Left lung (tissue), 10 donors: Measurements from ENCODE around the gene PRDX4. TPM values are rescaled to one million over a fixed set of nuclear protein-coding genes. Genes with fewer than 3 reads are reported as not detected.

ENCODE experiments used
- ATAC-seq: fragments of 200-7000 bp; cut with Tn5 transposase; one replicate; pipeline ENCODE4 v1.9.1; 2020; ENCODE audit warnings: moderate library complexity
- DNase-seq, 4 donors: peaks; one replicate each; pipeline ENCODE4 v3.0.0-alpha.2; 2013 to 2020
- H3K27ac ChIP-seq, 2 donors: fragments of 200-600 bp; sonication (generic) in 1 of 2; one replicate each; pipeline versions ENCODE4 v1.5.0 to v1.8.0; 2020 to 2021
- H3K27me3 ChIP-seq, 2 donors: fragments of 200-600 bp; sonication (generic) in 1 of 2; one replicate each; pipeline versions ENCODE4 v1.5.0 to v1.8.0; 2020 to 2021
- H3K36me3 ChIP-seq, 2 donors: fragments of 200-600 bp; sonication (generic) in 1 of 2; one replicate each; pipeline versions ENCODE4 v1.5.0 to v1.8.0; 2020 to 2021
- H3K4me1 ChIP-seq, 2 donors: fragments of 200-600 bp; one replicate each; pipeline ENCODE4 v1.8.0; 2021
- H3K4me3 ChIP-seq, 2 donors: fragments of 200-600 bp; sonication (generic) in 1 of 2; one replicate each; pipeline versions ENCODE4 v1.5.0 to v1.8.0; 2020 to 2021; ENCODE audit warnings: mild to moderate bottlenecking in 1 of 2
- H3K9me3 ChIP-seq, 2 donors: fragments of 200-600 bp; sonication (generic) in 1 of 2; one replicate each; pipeline versions ENCODE4 v1.5.0 to v1.8.0; 2020 to 2021
- CTCF ChIP-seq, 2 donors: fragments of 200-600 bp; sonication (generic) in 1 of 2; IDR thresholded peaks; one replicate each; pipeline versions ENCODE4 v1.5.0 to v1.8.0; 2021; ENCODE audit warnings: antibody characterized with exemption in 2 of 2
- intact Hi-C, 2 donors: fragments of 100-400 bp; cut with DNase I; formaldehyde crosslinking; loops; one replicate each; pipeline versions ENCODE4 v1.11.2 to v1.14.2; 2022
- polyA plus RNA-seq, 6 donors: library from polyadenylated mRNA; unstranded; fragments of 120-200 nt; gene quantifications; one replicate each; pipeline ENCODE4 v1.2.1, GENCODE V29; 2013; ENCODE audit not compliant: insufficient read length in 6 of 6
- total RNA-seq, 2 donors: library from RNA; stranded (reverse); fragmentation: NEBNext Ultra II Directional; extraction: Animal tissue kit (Norgen Biotek cat#: 25700); gene quantifications; one replicate each; pipeline ENCODE4 v1.2.1, GENCODE V29; 2021
- donor health status: DM: no; HTN: yes; CAD: no.
- donor health status: DM: no; HTN: no; CAD: no.

Gene PRDX4
- total and polyA plus RNA-seq, 8 donors = 91.5 to 115 (median 101) TPM

GRCh38 chrX:23626651-23627050, 40.6 kb upstream of the PRDX4 start:
- Histone ChIP-seq H3K4me1 (no peaks in the 10 kb centered on the region), H3K27ac (no peak overlapping the region), H3K4me3 (no peak overlapping the region), H3K9me3 (no peaks in the 10 kb centered on the region), H3K27me3 (no peaks in the 10 kb centered on the region), H3K36me3 (no peaks in the 10 kb centered on the region)
- DNase-seq (no peak), ATAC-seq (no peak)
- TF ChIP-seq CTCF (IDR thresholded peaks at IDR 0.05) = no peak
- intact Hi-C loops = no loop called here

- Histone ChIP-seq H3K4me3 (no peak overlapping the region), H3K4me1 (no peaks in the 10 kb centered on the region), H3K27me3 (no peaks in the 10 kb centered on the region), H3K27ac (no peak overlapping the region), H3K36me3 (no peaks in the 10 kb centered on the region), H3K9me3 (no peaks in the 10 kb centered on the region)
- intact Hi-C loops = no loop called here
- no peak for TF ChIP-seq CTCF (IDR thresholded peaks at IDR 0.05)
- ATAC-seq = no peak
- no peak for DNase-seq
Measured at GRCh38 chrX:23628131-23628530, 39.2 kb upstream of the PRDX4 start.

GRCh38 chrX:23631136-23631535, 36.2 kb upstream of the PRDX4 start:
- DNase-seq = no peak
- H3K36me3 ChIP-seq = no peaks in the 10 kb centered on the region
- TF ChIP-seq CTCF (IDR thresholded peaks at IDR 0.05) = no peak
- H3K27me3 ChIP-seq = no peaks in the 10 kb centered on the region
- intact Hi-C loops = no loop called here
- H3K4me3 ChIP-seq = no peak overlapping the region
- no peak overlapping the region for H3K27ac ChIP-seq
- H3K9me3 ChIP-seq = no peaks in the 10 kb centered on the region
- no peaks in the 10 kb centered on the region for H3K4me1 ChIP-seq
- no peak for ATAC-seq

GRCh38 chrX:23633834-23634580, 33.3 kb upstream of the PRDX4 start:
- no peak overlapping the region for H3K4me3 ChIP-seq
- TF ChIP-seq CTCF (IDR thresholded peaks at IDR 0.05) = no peak
- DNase-seq (no peak), ATAC-seq (no peak)
- intact Hi-C loops = no loop called here
- no peaks in the 10 kb centered on the region for H3K9me3 ChIP-seq
- H3K27ac ChIP-seq = no peak overlapping the region
- no peaks in the 10 kb centered on the region for H3K36me3 ChIP-seq
- no peaks in the 10 kb centered on the region for H3K4me1 ChIP-seq
- no peaks in the 10 kb centered on the region for H3K27me3 ChIP-seq

- Histone ChIP-seq H3K27ac (no peak overlapping the region), H3K36me3 (no peaks in the 10 kb centered on the region), H3K4me3 (no peak overlapping the region), H3K27me3 (no peaks in the 10 kb centered on the region), H3K9me3 (peaks cover 0 to 3% of the 10 kb centered on the region in 2 donors), H3K4me1 (no peaks in the 10 kb centered on the region)
- no peak for ATAC-seq
- DNase-seq = no peak
- intact Hi-C loops = no loop called here
- no peak for TF ChIP-seq CTCF (IDR thresholded peaks at IDR 0.05)
Measured at GRCh38 chrX:23637187-23637586, 30.1 kb upstream of the PRDX4 start.
